AG20443 (cell line): ENCODE data around the gene BAHCC1.

Experiments
- DNase-seq: peaks from one replicate; pipeline ENCODE4 v3.0.0; 2012; ENCODE audit warnings: low spot score, mixed read lengths

The BAHCC1 gene

GRCh38 chr17:81461607-81462500 is 66.6 kb downstream of the BAHCC1 start:
- DNase-seq: no peak

DNA sequence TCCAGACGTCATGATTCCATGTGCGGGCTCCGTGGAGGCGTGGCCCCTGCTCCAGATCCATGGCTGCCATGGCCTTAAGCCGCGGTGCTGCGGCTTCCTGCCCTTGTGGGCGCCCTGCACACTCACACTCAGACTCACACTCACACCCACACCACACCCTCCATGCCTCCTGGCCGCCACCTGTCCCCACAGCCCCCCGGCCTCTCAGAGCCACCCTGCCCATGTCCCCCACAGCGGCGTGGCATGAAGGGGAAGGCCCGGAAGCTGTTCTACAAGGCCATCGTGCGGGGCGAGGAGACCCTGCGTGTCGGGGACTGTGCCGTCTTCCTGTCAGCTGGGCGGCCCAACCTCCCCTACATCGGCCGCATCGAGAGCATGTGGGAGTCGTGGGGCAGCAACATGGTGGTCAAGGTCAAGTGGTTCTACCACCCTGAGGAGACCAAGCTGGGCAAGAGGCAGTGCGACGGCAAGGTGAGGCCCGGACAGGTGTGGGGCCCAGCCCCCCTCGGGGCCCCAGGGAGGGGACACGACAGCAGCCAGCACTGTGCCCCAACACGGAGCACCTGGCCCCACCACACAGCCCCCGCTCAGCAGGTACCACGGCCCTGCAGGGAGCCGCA is 67.4 kb downstream of the BAHCC1 start:
- no peak for DNase-seq

DNA sequence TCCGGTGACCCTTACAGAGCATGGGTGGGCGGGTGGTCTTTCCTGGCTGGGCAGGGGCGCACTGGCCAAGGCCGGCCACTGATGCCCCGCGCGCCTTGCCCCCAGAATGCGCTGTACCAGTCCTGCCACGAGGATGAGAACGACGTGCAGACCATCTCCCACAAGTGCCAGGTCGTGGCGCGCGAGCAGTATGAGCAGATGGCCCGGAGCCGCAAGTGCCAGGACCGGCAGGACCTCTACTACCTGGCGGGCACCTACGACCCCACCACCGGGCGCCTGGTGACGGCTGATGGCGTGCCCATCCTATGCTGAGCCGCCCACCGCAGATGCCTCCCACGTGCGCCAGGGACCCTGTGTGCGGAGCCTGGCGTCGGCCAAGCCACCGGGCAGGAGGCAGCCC is 68.2 kb downstream of the BAHCC1 start:
- DNase-seq: no peak

DNA sequence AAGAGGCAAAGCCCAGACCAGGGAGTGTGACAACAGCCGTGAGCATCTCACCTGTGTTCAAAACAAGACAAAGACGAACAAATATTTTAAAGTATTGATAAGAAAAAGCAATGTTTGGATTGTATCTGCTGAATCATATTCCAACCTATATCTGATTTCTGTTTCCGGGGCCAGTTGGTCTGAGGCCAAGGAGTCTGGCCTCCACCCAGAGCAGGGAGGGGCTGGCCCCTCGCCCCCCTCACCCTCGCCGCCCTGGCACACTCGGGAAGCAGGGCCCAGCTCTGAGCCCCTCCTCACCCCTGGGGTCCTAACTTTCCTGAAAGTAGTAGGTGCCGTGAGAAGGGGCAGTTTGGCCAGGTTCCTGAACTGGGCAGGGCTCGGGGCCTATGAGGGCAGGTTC is 69.3 kb downstream of the BAHCC1 start:
- no peak for DNase-seq

- no peak for DNase-seq
Measured at GRCh38 chr17:81465910-81466309, 70.7 kb downstream of the BAHCC1 start.

GRCh38 chr17:81466564-81467472 is 71.6 kb downstream of the BAHCC1 start:
- no peak for DNase-seq

DNA sequence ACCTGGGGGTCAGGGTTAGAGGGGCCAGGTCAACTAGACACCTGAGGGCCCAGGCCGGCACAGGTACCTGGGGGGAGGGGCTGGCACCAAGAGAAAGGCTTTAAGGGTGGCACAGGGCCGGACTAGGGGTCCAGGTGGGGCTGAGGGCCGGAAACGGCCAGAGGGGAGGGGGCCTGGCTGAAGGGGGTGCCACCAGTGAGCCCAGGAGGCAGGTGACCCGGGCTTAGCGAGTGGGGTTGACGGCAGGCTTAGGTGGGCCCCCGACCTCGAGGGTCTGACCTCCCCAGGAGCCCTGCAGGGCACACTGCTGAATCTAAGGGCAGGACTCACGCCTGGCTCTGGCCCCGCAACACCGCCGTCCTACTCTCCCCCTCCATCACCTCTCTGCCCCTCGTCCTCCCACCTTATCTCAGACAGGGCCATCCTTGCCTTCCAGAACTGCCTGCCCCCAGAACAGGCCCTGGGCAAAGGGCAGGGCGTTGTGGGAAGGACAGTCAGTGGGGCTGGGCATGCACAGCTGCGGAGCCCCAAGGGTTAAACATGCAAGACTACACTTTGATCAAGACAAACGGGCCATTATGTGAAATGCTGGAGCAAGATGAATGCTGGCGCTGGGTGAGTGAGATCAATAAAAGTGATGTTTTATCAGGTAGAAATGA is 73.0 kb downstream of the BAHCC1 start:
- DNase-seq: no peak

DNA sequence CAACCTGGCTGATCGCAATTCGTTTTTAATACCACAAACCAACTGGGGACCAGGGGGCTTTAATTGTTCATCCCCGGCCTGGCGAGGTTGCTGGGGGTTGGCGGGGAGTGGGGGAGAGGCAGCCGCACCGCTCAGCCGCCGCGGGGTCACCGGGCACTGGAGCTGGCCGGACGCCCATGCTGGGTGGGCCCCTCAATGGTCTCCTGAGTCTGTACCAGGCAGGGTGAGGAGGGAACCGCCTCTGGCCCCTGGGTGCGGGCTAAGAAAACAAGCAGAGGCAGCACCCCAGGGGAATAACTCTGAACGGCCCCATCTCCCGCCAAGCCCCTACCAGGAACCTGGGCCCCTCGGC is 73.5 kb downstream of the BAHCC1 start:
- DNase-seq: no peak

- DNase-seq: no peak
Measured at GRCh38 chr17:81469266-81469665, 74.0 kb downstream of the BAHCC1 start.

DNA sequence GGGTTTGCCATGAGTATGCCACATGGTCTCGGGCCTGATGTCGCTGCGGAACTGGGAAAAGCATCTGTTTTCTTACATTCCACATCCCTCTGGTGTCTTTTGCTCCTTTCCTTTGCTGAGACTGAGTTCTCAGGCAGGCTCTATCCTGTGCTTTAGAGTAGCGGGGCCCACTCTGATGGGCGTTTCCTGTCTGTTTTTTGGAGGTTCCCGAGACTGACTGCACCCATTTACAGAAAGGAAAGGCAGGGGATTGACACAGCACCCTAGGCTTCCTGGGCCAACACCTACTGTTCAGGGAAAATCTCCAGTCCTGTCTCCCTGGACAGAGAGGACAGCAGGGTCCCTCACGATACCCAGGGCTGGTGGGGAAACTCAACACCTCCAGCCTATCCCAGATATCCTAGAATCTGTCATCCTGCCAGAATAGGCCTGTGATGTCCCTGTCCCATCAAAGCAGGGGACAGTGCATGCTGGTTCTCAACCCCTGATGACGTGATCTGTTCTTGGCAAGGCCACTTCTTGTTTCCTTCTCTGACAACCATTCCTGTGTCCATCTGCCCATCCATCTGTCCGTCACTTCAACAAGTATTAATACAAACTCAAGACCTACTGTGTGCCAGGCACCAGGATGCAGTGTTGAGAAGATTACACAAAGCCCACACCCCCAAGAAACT is 75.2 kb downstream of the BAHCC1 start:
- DNase-seq: no peak

GRCh38 chr17:81470944-81471817 is 75.9 kb downstream of the BAHCC1 start:
- DNase-seq: peak; percentile 69

DNA sequence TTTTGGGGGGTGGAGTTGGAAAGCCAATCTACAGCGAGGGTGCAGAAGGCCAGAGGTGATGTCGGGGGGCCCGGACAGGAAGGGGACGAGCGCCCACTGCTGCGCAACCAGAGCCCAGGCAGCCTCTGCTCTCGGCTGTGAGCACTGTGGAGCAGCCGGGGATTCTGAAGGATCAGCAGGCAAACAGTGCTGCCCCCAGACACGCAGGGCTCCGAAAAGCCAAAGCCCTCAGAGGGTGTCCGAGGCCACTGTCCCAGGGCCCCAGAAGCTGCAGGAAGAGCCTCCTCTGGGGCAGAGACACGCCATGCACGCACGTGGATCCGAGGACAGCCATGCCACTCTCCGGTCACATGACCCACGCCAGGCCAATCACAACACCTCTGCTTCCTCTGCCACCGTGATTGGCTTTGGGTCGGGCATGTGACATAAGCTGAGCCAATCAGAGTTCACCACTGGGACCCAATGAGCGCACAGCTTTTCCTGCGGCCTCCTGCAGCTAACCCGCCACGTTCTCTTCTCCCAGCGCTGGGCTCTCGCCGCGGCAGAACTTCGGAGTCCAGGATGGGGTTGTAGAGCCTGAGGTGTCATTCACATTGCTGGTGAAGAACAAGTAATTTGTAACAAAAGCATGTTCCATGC is 76.7 kb downstream of the BAHCC1 start:
- DNase-seq: peak; percentile 97

DNA sequence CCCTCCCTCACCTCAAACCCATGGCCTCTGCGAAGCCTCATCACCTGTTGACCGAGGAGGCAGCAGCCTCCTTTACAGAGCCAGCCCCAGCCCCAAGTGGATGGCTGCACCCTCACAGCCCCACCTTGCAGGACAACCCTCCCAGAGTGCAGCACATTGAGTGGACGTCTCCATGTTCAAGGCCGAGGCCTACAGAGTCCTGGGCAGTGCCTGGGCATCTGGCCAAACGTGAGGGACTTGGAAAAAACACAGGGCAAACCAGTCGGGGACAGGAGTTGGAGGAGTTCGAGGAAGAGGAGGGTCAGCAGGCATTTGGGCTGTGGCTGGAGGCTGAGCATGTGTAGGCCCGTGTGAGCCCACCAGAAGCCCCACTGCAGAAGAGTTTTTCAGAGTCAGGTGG is 77.8 kb downstream of the BAHCC1 start:
- DNase-seq: no peak

- DNase-seq: no peak
Measured at GRCh38 chr17:81474958-81475357, 79.7 kb downstream of the BAHCC1 start.

- DNase-seq: no peak
Measured at GRCh38 chr17:81476097-81476496, 80.8 kb downstream of the BAHCC1 start.

- DNase-seq: no peak
Measured at GRCh38 chr17:81476635-81477034, 81.4 kb downstream of the BAHCC1 start.

GRCh38 chr17:81477173-81477572 is 81.9 kb downstream of the BAHCC1 start:
- no peak for DNase-seq

DNA sequence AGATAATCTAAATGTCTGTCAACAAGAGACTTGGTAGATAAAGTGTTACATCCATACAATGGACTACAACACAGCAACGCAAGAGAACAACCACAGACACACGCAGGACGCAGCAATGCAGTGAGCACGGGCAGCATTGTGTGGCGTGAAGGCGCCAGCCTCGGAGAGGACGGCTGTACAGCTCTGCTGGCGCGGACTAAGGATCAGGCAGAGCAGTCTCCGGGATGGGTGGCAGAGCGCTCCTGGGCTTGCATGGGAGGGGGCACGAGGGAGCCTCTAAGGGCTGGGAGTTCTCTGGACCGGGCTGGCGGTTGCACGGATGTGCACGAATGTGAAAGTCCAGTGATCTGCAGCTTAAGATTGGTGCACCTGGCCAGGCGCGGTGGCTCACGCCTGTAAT is 82.9 kb downstream of the BAHCC1 start:
- DNase-seq: no peak

GRCh38 chr17:81479175-81480071 is 84.2 kb downstream of the BAHCC1 start:
- no peak for DNase-seq
